Retinal pigment epithelial cell (primary cell): ENCODE data around the gene SIPA1L3.

Experiments
- DNase-seq: peaks from one replicate; pipeline ENCODE4 v3.0.0-alpha.2; 2010; ENCODE audit warnings: low read depth
- H3K4me3 ChIP-seq: 2 replicates; pipeline ENCODE4 v1.5.1; 2011; ENCODE audit warnings: mild to moderate bottlenecking, low read length, control low read depth, moderate library complexity
- TF ChIP-seq, protein P1 (sequence below): conservative IDR thresholded peaks from 2 replicates; pipeline ENCODE4 v1.5.1; 2011; ENCODE audit warnings: low read depth, low read length, control low read depth, inconsistent platforms

Gene SIPA1L3

GRCh38 chr19:38250821-38251563 is 344.0 kb downstream of the SIPA1L3 start:
- TF ChIP-seq, protein P1, sequence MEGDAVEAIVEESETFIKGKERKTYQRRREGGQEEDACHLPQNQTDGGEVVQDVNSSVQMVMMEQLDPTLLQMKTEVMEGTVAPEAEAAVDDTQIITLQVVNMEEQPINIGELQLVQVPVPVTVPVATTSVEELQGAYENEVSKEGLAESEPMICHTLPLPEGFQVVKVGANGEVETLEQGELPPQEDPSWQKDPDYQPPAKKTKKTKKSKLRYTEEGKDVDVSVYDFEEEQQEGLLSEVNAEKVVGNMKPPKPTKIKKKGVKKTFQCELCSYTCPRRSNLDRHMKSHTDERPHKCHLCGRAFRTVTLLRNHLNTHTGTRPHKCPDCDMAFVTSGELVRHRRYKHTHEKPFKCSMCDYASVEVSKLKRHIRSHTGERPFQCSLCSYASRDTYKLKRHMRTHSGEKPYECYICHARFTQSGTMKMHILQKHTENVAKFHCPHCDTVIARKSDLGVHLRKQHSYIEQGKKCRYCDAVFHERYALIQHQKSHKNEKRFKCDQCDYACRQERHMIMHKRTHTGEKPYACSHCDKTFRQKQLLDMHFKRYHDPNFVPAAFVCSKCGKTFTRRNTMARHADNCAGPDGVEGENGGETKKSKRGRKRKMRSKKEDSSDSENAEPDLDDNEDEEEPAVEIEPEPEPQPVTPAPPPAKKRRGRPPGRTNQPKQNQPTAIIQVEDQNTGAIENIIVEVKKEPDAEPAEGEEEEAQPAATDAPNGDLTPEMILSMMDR, result no peak

GRCh38 chr19:38251564-38252051 is 344.6 kb downstream of the SIPA1L3 start:
- no peak overlapping the region for H3K4me3 ChIP-seq
- TF ChIP-seq, protein P1, result no peak
- no peak for DNase-seq

More at GRCh38 chr19:38250821-38251563, 344.0 kb downstream of the SIPA1L3 start:
- no peak overlapping the region for H3K4me3 ChIP-seq
- no peak for DNase-seq

- TF ChIP-seq, protein P1, result no peak
- DNase-seq, result no peak
- no peak overlapping the region for H3K4me3 ChIP-seq
Observed at GRCh38 chr19:38252385-38252784, 345.4 kb downstream of the SIPA1L3 start.

- no peak overlapping the region for H3K4me3 ChIP-seq
- no peak for DNase-seq
- TF ChIP-seq, protein P1, result no peak
Observed at GRCh38 chr19:38252941-38253691, 346.1 kb downstream of the SIPA1L3 start.

GRCh38 chr19:38253788-38254187 is 346.8 kb downstream of the SIPA1L3 start:
- DNase-seq, result no peak
- TF ChIP-seq, protein P1, result no peak
- no peak overlapping the region for H3K4me3 ChIP-seq

DNA sequence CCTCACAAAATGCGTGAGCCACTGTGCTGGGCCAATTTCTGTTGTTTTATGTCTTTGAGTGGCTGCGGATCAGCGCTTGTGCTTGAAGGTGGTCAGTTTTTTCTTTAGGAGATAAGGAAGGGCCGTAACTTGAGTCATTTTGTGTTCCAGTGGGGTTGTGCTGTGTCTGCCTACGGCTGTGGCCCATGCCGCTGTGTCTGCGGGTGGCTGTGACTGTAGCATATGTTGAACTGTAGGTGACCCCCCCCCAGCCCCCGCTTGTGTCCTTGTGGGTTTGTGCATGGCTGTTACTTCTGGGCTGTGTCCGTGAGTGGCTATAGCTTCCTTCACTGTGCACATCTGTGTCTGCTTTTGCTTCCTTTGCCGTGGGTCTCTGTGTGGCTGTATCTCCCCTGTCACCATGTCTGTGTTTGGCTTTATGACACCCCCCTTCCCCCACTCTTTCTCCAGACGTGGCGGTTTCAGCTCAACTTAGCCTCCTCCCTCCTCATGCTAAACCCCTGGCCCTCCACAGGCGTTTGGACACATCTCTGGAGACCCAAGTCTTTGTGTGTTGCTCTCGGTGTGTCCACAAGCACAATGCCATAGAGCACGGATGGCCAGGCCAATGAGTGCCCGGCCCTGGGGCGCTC is 348.5 kb downstream of the SIPA1L3 start:
- TF ChIP-seq, protein P1, result no peak
- no peak overlapping the region for H3K4me3 ChIP-seq
- DNase-seq, result no peak
